ENCODE measurements around the gene STXBP3. TPM values are rescaled to one million over a fixed set of nuclear protein-coding genes. Genes with fewer than 3 reads are reported as not detected.

The STXBP3 gene
- total and polyA plus RNA-seq, 2 of the 8 experiments (the other 6 are each of a cell fraction or from before 2014, with no cell fraction given), result 6.0 to 38.5 TPM

- TF ChIP-seq ATF2 (IDR thresholded peaks at IDR 0.05; ENCODE audit: low read length), result no peak
- TF ChIP-seq SAP30 (IDR thresholded peaks at IDR 0.05; ENCODE audit: insufficient read depth, insufficient replicate concordance, low read length), result no peak
Observed at GRCh38 chr1:108826081-108826635, 79.7 kb downstream of the STXBP3 start (continued).
